ENCODE measurements around the gene AQP1. TPM values are rescaled to one million over a fixed set of nuclear protein-coding genes. Genes with fewer than 3 reads are reported as not detected.
A peak's percentile ranks its signal among the peaks of the same experiment; 100 is the strongest.

Gene AQP1
- total RNA-seq, 1 donor from 2014 or later, result 243 TPM

- Histone ChIP-seq H3K27ac (peak overlapping the region; percentile 63), H3K4me1 (peaks cover 28% of the 10 kb centered on the region), H3K9me3 (no peaks in the 10 kb centered on the region), H3K4me3 (peak overlapping the region; percentile 39 to 44), H3K27me3 (no peaks in the 10 kb centered on the region), H3K36me3 (no peaks in the 10 kb centered on the region)
- TF ChIP-seq CTCF (IDR thresholded peaks at IDR 0.05), result no peak
- TF ChIP-seq POLR2AphosphoS5 (IDR thresholded peaks at IDR 0.05; ENCODE audit: insufficient read depth in 1 of 2, low read depth in 1 of 2), result no peak
- no peak for TF ChIP-seq POLR2A (IDR thresholded peaks at IDR 0.05)
- intact Hi-C loops (cut with DNase I), result no loop called here
- no peak for DNase-seq (ENCODE audit: extremely low spot score in 2 of 2)
Observed at GRCh38 chr7:30915005-30915601, 3.5 kb downstream of the AQP1 start.

GRCh38 chr7:30915751-30916150 is 4.1 kb downstream of the AQP1 start:
- TF ChIP-seq POLR2AphosphoS5 (IDR thresholded peaks at IDR 0.05; ENCODE audit: insufficient read depth in 1 of 2, low read depth in 1 of 2) (no peak), CTCF (IDR thresholded peaks at IDR 0.05) (no peak), POLR2A (IDR thresholded peaks at IDR 0.05) (no peak)
- no peak for DNase-seq (ENCODE audit: extremely low spot score in 2 of 2)
- H3K4me1 ChIP-seq, result peaks cover 28% of the 10 kb centered on the region

GRCh38 chr7:30916255-30916654 is 4.6 kb downstream of the AQP1 start:
- no peak for DNase-seq (ENCODE audit: extremely low spot score in 2 of 2)
- H3K4me1 ChIP-seq, result peaks cover 28% of the 10 kb centered on the region
- no peak overlapping the region for H3K27ac ChIP-seq

More at GRCh38 chr7:30915751-30916150, 4.1 kb downstream of the AQP1 start:
- peak overlapping the region; percentile 63 for H3K27ac ChIP-seq
- no peaks in the 10 kb centered on the region for H3K9me3 ChIP-seq
- intact Hi-C loops (cut with DNase I), result no loop called here
- no peaks in the 10 kb centered on the region for H3K27me3 ChIP-seq
- H3K4me3 ChIP-seq, result peak overlapping the region; percentile 39 to 44
- H3K36me3 ChIP-seq, result no peaks in the 10 kb centered on the region

GRCh38 chr7:30916767-30917166 is 5.1 kb downstream of the AQP1 start:
- H3K27me3 ChIP-seq, result no peaks in the 10 kb centered on the region
- DNase-seq (ENCODE audit: extremely low spot score in 2 of 2), result no peak
- no peak overlapping the region for H3K27ac ChIP-seq
- H3K9me3 ChIP-seq, result no peaks in the 10 kb centered on the region
- H3K4me3 ChIP-seq, result peak overlapping the region; percentile 39 to 44
- H3K36me3 ChIP-seq, result no peaks in the 10 kb centered on the region
- intact Hi-C loops (cut with DNase I), result no loop called here
- TF ChIP-seq POLR2AphosphoS5 (IDR thresholded peaks at IDR 0.05; ENCODE audit: insufficient read depth in 1 of 2, low read depth in 1 of 2), result no peak
- TF ChIP-seq POLR2A (IDR thresholded peaks at IDR 0.05), result no peak
- no peak for TF ChIP-seq CTCF (IDR thresholded peaks at IDR 0.05)
- H3K4me1 ChIP-seq, result peaks cover 28% of the 10 kb centered on the region

More at GRCh38 chr7:30916255-30916654, 4.6 kb downstream of the AQP1 start:
- TF ChIP-seq POLR2A (IDR thresholded peaks at IDR 0.05) (no peak), POLR2AphosphoS5 (IDR thresholded peaks at IDR 0.05; ENCODE audit: insufficient read depth in 1 of 2, low read depth in 1 of 2) (no peak), CTCF (IDR thresholded peaks at IDR 0.05) (no peak)
- H3K9me3 ChIP-seq, result no peaks in the 10 kb centered on the region
- H3K4me3 ChIP-seq, result peak overlapping the region; percentile 39 to 44
- intact Hi-C loops (cut with DNase I), result no loop called here
- no peaks in the 10 kb centered on the region for H3K36me3 ChIP-seq
- H3K27me3 ChIP-seq, result no peaks in the 10 kb centered on the region

GRCh38 chr7:30917216-30917893 is 5.7 kb downstream of the AQP1 start:
- no peak for DNase-seq (ENCODE audit: extremely low spot score in 2 of 2)
- intact Hi-C loops (cut with DNase I), result no loop called here
- H3K36me3 ChIP-seq, result no peaks in the 10 kb centered on the region
- H3K27ac ChIP-seq, result no peak overlapping the region
- H3K4me1 ChIP-seq, result peaks cover 28% of the 10 kb centered on the region
- no peaks in the 10 kb centered on the region for H3K27me3 ChIP-seq
- TF ChIP-seq POLR2A (IDR thresholded peaks at IDR 0.05), result no peak
- TF ChIP-seq CTCF (IDR thresholded peaks at IDR 0.05), result no peak
- TF ChIP-seq POLR2AphosphoS5 (IDR thresholded peaks at IDR 0.05; ENCODE audit: insufficient read depth in 1 of 2, low read depth in 1 of 2), result no peak
- peak overlapping the region in 1 of 2 donors; percentile 44 for H3K4me3 ChIP-seq
- H3K9me3 ChIP-seq, result no peaks in the 10 kb centered on the region
